Activated T-helper 2 cell treated with anti-CD3 and anti-CD28 coated beads, Interferon-gamma antibody, Interleukin-2, Interleukin-4, amounts not matched to agents 10 μg/mL and 5 μg/mL and 100 μg/mL, durations not matched to agents 14 hours and 24 hours and 36 hours (primary cell): ENCODE measurements around the gene NUP42. TPM values are rescaled to one million over a fixed set of nuclear protein-coding genes. Genes with fewer than 3 reads are reported as not detected.

ENCODE experiments used
- DNase-seq: peaks from one replicate; pipeline ENCODE4 v3.0.0; 2021; ENCODE audit warnings: low spot score
- H3K27ac Mint-ChIP-seq: one replicate; pipeline ENCODE4 v1.8.0; 2021; ENCODE audit warnings: mixed read lengths
- H3K27me3 Mint-ChIP-seq: one replicate; pipeline ENCODE4 v1.8.0; 2021; ENCODE audit warnings: low read depth, mixed read lengths
- H3K36me3 Mint-ChIP-seq: one replicate; pipeline ENCODE4 v1.8.0; 2021; ENCODE audit warnings: low read depth, mixed read lengths
- H3K4me1 Mint-ChIP-seq: one replicate; pipeline ENCODE4 v1.8.0; 2021; ENCODE audit warnings: low read depth, mixed read lengths
- H3K4me3 Mint-ChIP-seq: one replicate; pipeline ENCODE4 v1.8.0; 2021; ENCODE audit warnings: low read depth, mild to moderate bottlenecking, moderate library complexity, mixed read lengths
- H3K9me3 Mint-ChIP-seq: one replicate; pipeline ENCODE4 v1.8.0; 2021; ENCODE audit warnings: mixed read lengths
- intact Hi-C: fragments of 100-400 bp; cut with micrococcal nuclease; formaldehyde crosslinking; loops from one replicate; pipeline ENCODE4 v1.15.1; 2023
- total RNA-seq: library from RNA; stranded (reverse); gene quantifications from 2 replicates; pipeline ENCODE4 v1.2.3, GENCODE V29; 2022

NUP42 gene
- total RNA-seq, 1 donor from 2014 or later, result 52.2 TPM

DNA sequence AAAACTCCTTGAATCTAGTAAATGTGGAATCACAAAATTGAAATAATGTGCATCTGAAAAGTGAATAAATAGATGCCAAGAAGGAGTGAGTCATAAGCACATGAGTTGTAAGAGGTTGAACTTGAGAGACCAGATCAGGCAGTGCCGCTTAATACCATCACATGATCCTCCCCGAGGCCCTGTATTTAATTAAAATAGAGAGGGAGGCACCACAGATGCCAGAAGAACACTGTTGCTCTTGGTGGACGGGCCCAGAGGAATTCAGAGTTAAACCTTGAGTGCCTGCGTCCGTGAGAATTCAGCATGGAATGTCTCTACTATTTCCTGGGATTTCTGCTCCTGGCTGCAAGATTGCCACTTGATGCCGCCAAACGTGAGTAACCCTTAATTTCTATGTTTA, 64.7 kb downstream of the NUP42 start, which contains the start of gene GPNMB:
GPNMB (plus strand) TSS at position 221 of the 400 bp plus-strand sequence; CDS start at position 304, 83 bp downstream.
- no peaks in the 10 kb centered on the region for H3K4me1 Mint-ChIP-seq
- H3K27me3 Mint-ChIP-seq, result peaks cover 63% of the 10 kb centered on the region
- H3K36me3 Mint-ChIP-seq, result no peaks in the 10 kb centered on the region
- no peaks in the 10 kb centered on the region for H3K9me3 Mint-ChIP-seq
- no peak within 1 kb of the TSS for H3K4me3 Mint-ChIP-seq
- no peak for DNase-seq
- no peak within 1 kb of the TSS for H3K27ac Mint-ChIP-seq
- intact Hi-C loops, result no loop called here

DNA sequence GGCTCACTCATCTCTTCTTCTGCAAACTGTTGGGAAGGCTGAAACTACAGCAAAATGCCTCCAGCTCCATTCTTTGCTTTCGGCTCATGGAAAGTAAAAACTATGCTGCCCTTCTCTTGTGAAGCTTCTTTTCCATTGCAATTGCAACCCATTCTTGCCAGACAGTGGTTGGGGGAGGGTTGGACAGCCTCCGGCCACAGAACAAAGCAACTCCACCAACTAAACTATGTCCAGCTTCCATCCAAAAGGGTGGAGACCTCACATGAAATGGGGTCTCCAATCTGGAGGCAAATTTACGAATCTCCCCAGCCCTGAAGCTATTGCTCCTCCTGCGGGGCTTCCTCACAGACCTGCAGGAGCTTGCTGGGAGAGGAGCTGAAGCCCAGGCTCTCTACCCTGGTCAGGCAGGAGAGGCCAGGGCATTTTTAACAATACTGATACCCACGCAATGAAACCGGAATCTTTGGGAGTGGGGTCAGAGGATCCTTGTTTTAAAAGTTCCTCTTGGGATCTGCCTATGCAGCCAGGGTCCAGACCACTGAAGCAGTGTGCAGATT, 65.3 kb downstream of the NUP42 start:
- Mint-ChIP-seq H3K27ac (no peak overlapping the region), H3K36me3 (peaks cover 4% of the 10 kb centered on the region), H3K9me3 (peaks cover 4% of the 10 kb centered on the region), H3K27me3 (peaks cover 69% of the 10 kb centered on the region), H3K4me1 (no peaks in the 10 kb centered on the region), H3K4me3 (no peak overlapping the region)
- DNase-seq, result no peak
- intact Hi-C loops, result no loop called here

DNA sequence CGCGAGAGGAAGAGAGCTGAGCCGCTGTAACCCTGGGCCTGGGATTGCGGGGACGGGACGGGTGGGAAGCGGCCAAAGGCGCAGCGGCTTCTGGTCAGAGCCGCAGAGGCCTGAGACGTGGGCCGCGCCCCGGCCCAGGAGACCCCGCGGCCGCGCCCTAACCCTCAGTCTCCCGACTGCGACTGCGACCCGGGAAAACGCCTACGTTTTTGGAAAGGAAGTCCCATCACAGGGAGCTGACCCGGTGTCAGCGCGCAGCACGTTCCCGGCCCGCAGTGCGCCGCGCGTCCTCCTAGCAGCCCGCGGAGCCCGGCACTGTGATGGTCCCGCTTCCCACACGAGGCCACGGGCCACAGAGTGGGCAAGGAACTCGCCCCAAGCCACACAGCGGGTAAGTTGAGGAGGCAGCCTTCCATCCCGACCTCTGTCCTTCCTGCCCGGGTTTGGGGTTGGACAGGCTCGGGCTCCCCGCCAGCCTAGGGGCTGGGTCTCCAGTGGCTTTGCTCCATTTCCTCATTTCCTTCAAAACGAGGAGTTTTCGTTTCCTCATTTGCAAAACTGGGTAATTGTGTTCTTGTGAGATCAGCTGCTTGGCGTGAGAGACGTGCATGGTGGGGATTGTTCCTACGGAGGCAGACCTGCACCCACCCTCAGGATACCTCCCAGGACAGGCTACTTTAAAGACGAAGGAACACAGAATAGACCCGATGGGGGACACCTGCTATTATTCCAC, 65.9 kb downstream of the NUP42 start:
- H3K4me3 Mint-ChIP-seq, result no peak overlapping the region
- intact Hi-C loops, result no loop called here
- peaks cover 74% of the 10 kb centered on the region for H3K27me3 Mint-ChIP-seq

DNA sequence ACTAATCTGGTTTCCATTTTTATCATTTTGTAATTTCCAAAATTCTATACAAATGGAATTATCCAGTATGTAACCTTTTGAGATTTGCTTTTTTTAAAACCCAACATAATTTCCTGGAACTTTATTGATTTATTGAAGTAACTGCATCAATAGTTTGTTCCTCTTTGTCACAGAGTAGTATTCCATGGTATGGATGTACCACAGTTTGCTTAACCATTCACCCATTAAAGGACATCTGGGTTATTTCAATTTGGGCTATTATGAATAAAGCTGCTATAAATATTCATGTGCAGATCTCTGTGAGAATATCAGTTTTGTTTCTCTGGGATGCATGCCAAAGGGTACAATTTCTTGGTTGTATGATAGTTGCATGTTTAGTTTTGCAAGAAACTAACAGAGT, 67.6 kb downstream of the NUP42 start:
- no peak for DNase-seq
- Mint-ChIP-seq H3K36me3 (peaks cover 4% of the 10 kb centered on the region), H3K4me1 (no peaks in the 10 kb centered on the region), H3K27me3 (peaks cover 76% of the 10 kb centered on the region), H3K4me3 (no peak overlapping the region), H3K9me3 (peaks cover 4% of the 10 kb centered on the region), H3K27ac (no peak overlapping the region)
- intact Hi-C loops, result no loop called here

More for the DNA sequence above, 65.9 kb downstream of the NUP42 start:
- Mint-ChIP-seq H3K9me3 (peaks cover 4% of the 10 kb centered on the region), H3K27ac (no peak overlapping the region), H3K36me3 (peaks cover 4% of the 10 kb centered on the region), H3K4me1 (no peaks in the 10 kb centered on the region)
- DNase-seq, result no peak

Other genes starting within 250 kb of the NUP42 start
- gene HYCC1, start 167.9 kb upstream of the NUP42 start, total RNA-seq, result 49.9 and 55.1 TPM in 2 replicates
- 20.2 and 21.6 TPM in 2 replicates for gene KLHL7, start 76.3 kb upstream of the NUP42 start, total RNA-seq
- gene GPNMB, start 64.7 kb downstream of the NUP42 start, total RNA-seq, result 0.59 and 1.4 TPM in 2 replicates
- gene MALSU1, start 117.3 kb downstream of the NUP42 start, total RNA-seq, result 83.6 and 89.0 TPM in 2 replicates